Cardiac muscle cell (in vitro differentiated cells and primary cell): ENCODE data around the gene RND2. TPM values are rescaled to one million over a fixed set of nuclear protein-coding genes. Genes with fewer than 3 reads are reported as not detected.
"Not testable (repeated sequence)": the region's sequence is repeated elsewhere in the genome, so short reads cannot be mapped to it uniquely, and the experiment has no call there.

ENCODE experiments used
- DNase-seq, 2 donors: peaks; one replicate each; pipeline versions ENCODE4 v3.0.0 to v3.0.0-alpha.2; 2010 to 2017; ENCODE audit warnings: low read depth in 1 of 2, low spot score in 1 of 2
- H3K27ac ChIP-seq: fragments of 200-600 bp; sonication (generic); 2 replicates; pipeline ENCODE4 v1.5.1; 2016
- H3K27me3 ChIP-seq: fragments of 200-600 bp; sonication (generic); 2 replicates; pipeline ENCODE4 v1.6.0; 2016; ENCODE audit warnings: control low read depth
- H3K36me3 ChIP-seq: fragments of 200-600 bp; sonication (generic); 2 replicates; pipeline ENCODE4 v1.5.1; 2016; ENCODE audit warnings: control low read depth
- H3K4me1 ChIP-seq: fragments of 200-600 bp; sonication (generic); 2 replicates; pipeline ENCODE4 v1.8.1; 2017; ENCODE audit warnings: low read depth, mild to moderate bottlenecking, mixed run types
- H3K4me3 ChIP-seq: fragments of 200-600 bp; sonication (generic); 2 replicates; pipeline ENCODE4 v1.5.1; 2016; ENCODE audit warnings: mild to moderate bottlenecking
- H3K9me3 ChIP-seq: fragments of 200-600 bp; sonication (generic); 2 replicates; pipeline ENCODE4 v1.5.1; 2017; ENCODE audit warnings: low read depth, mild to moderate bottlenecking, control low read depth
- CTCF ChIP-seq: IDR thresholded peaks from 2 replicates; pipeline ENCODE4 v1.5.1; 2012; ENCODE audit warnings: low read depth, mild to moderate bottlenecking, low read length
- polyA plus RNA-seq: library from polyadenylated mRNA; unstranded; fragments of >200 nt; fragmentation: Nextera tagmentation; extraction: Ambion mirVana; gene quantifications from 2 replicates; pipeline ENCODE4 v1.2.1, GENCODE V29; 2016
- total RNA-seq: library from RNA; depleted of rRNA; stranded (reverse); fragments of >200 nt; gene quantifications from 2 replicates; pipeline ENCODE4 v1.2.3, GENCODE V29; 2016

The RND2 gene
- total and polyA plus RNA-seq, 2 experiments from 2014 or later, result 18.5 to 23.1 TPM

- Histone ChIP-seq H3K27me3 (no peaks in the 10 kb centered on the region), H3K4me1 (peaks cover 7% of the 10 kb centered on the region), H3K9me3 (no peaks in the 10 kb centered on the region), H3K27ac (no peak overlapping the region), H3K36me3 (no peaks in the 10 kb centered on the region), H3K4me3 (no peak overlapping the region)
- no peak for DNase-seq
- no peak for TF ChIP-seq CTCF
Observed at GRCh38 chr17:43044024-43044423, 19.0 kb downstream of the RND2 start.

- Histone ChIP-seq H3K4me1 (no peaks in the 10 kb centered on the region), H3K36me3 (no peaks in the 10 kb centered on the region), H3K27me3 (no peaks in the 10 kb centered on the region), H3K9me3 (no peaks in the 10 kb centered on the region), H3K27ac (no peak overlapping the region), H3K4me3 (no peak overlapping the region)
- DNase-seq, result no peak
- no peak for TF ChIP-seq CTCF
Observed at GRCh38 chr17:43051969-43052368, 26.9 kb downstream of the RND2 start.

- H3K27me3 ChIP-seq, H3K36me3 ChIP-seq, DNase-seq, H3K4me3 ChIP-seq, H3K9me3 ChIP-seq, H3K27ac ChIP-seq, H3K4me1 ChIP-seq: not testable (repeated sequence)
Observed at GRCh38 chr17:43053008-43053407, 28.0 kb downstream of the RND2 start.

GRCh38 chr17:43056051-43056450, 31.0 kb downstream of the RND2 start:
- Histone ChIP-seq H3K27ac (no peak overlapping the region), H3K27me3 (no peaks in the 10 kb centered on the region), H3K4me3 (no peak overlapping the region), H3K36me3 (no peaks in the 10 kb centered on the region), H3K4me1 (no peaks in the 10 kb centered on the region), H3K9me3 (no peaks in the 10 kb centered on the region)
- DNase-seq, result no peak
- no peak for TF ChIP-seq CTCF

- DNase-seq, result no peak
- Histone ChIP-seq H3K27ac (no peak overlapping the region), H3K27me3 (no peaks in the 10 kb centered on the region), H3K4me3 (no peak overlapping the region), H3K9me3 (no peaks in the 10 kb centered on the region), H3K4me1 (no peaks in the 10 kb centered on the region), H3K36me3 (no peaks in the 10 kb centered on the region)
- TF ChIP-seq CTCF, result no peak
Observed at GRCh38 chr17:43062984-43063638, 38.1 kb downstream of the RND2 start.

- H3K36me3 ChIP-seq, result peaks cover 3% of the 10 kb centered on the region
- no peaks in the 10 kb centered on the region for H3K9me3 ChIP-seq
- H3K27ac ChIP-seq, result no peak overlapping the region
- TF ChIP-seq CTCF, result no peak
- no peaks in the 10 kb centered on the region for H3K4me1 ChIP-seq
- H3K4me3 ChIP-seq, result no peak overlapping the region
- peak in 1 of 2 donors; percentile 3 for DNase-seq
- H3K27me3 ChIP-seq, result no peaks in the 10 kb centered on the region
Observed at GRCh38 chr17:43068570-43069367, 43.7 kb downstream of the RND2 start.
